ENCODE data around the gene BCL11A.
A peak's percentile ranks its signal among the peaks of the same experiment; 100 is the strongest.

Gene BCL11A

GRCh38 chr2:60544062-60544461 lies 9.4 kb downstream of the BCL11A start:
- no peak for DNase-seq

GRCh38 chr2:60541056-60541651 lies 12.3 kb downstream of the BCL11A start:
- DNase-seq = peak in 1 of 3 experiments; percentile 62

- peak; percentile 5 to 84 (median 43) for DNase-seq
Measured at GRCh38 chr2:60540074-60540473, 13.4 kb downstream of the BCL11A start.

- peak in 2 of 3 experiments; percentile 16 to 64 for DNase-seq
Measured at GRCh38 chr2:60539140-60539539, 14.3 kb downstream of the BCL11A start.

- DNase-seq = peak in 1 of 3 experiments; percentile 70
Measured at GRCh38 chr2:60538101-60538500, 15.4 kb downstream of the BCL11A start.

GRCh38 chr2:60536746-60537145 lies 16.7 kb downstream of the BCL11A start:
- DNase-seq = no peak

GRCh38 chr2:60535685-60536312 lies 17.7 kb downstream of the BCL11A start:
- DNase-seq = no peak

- no peak for DNase-seq
Measured at GRCh38 chr2:60534892-60535684, 18.4 kb downstream of the BCL11A start.

- DNase-seq = no peak
Measured at GRCh38 chr2:60534052-60534685, 19.3 kb downstream of the BCL11A start.

GRCh38 chr2:60533101-60534051 lies 20.1 kb downstream of the BCL11A start:
- no peak for DNase-seq

GRCh38 chr2:60532421-60532820 lies 21.0 kb downstream of the BCL11A start:
- no peak for DNase-seq

- peak in 1 of 3 experiments; percentile 34 for DNase-seq
Measured at GRCh38 chr2:60531701-60532133, 21.7 kb downstream of the BCL11A start.

- DNase-seq = peak; percentile 68 to 94 (median 89)
Measured at GRCh38 chr2:60530660-60531281, 22.7 kb downstream of the BCL11A start.

- peak in 1 of 3 experiments; percentile 71 for DNase-seq
Measured at GRCh38 chr2:60529785-60530627, 23.4 kb downstream of the BCL11A start.

- no peak for DNase-seq
Measured at GRCh38 chr2:60529136-60529784, 24.2 kb downstream of the BCL11A start.

GRCh38 chr2:60528281-60529020 lies 25.0 kb downstream of the BCL11A start:
- no peak for DNase-seq

- DNase-seq = no peak
Measured at GRCh38 chr2:60527762-60528161, 25.7 kb downstream of the BCL11A start.

GRCh38 chr2:60526623-60527022 lies 26.8 kb downstream of the BCL11A start:
- no peak for DNase-seq

- no peak for DNase-seq
Measured at GRCh38 chr2:60525899-60526298, 27.6 kb downstream of the BCL11A start.
